Measurements from ENCODE around the gene OR5M11. TPM values are rescaled to one million over a fixed set of nuclear protein-coding genes. Genes with fewer than 3 reads are reported as not detected.

The OR5M11 gene
- total RNA-seq, 1 donor from 2014 or later = not detected

DNA sequence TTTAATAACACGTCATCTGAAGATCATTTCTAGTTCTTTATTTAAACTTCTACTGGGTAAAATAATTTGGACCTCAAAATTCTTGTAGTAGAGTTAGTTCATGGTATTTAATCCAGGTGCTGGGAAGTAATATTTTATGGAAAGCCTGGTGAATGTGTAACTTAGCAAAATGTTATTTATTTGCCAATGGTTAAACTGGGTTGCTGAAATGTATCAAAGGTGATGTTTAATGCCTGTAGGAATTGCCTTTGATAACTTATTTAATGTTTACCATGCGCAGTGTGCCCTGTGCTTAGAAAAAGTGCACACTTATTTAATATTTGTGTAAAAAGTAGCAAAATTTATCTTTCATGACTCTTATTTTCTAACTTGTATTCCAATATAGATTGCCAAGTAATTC is 11.2 kb downstream of the OR5M11 start:
- no peak overlapping the region for H3K4me2 ChIP-seq
- no peak overlapping the region for H3K4me3 ChIP-seq
- Mint-ChIP-seq H3K4me3 (no peak overlapping the region), H3K36me3 (no peaks in the 10 kb centered on the region), H3K9me3 (no peaks in the 10 kb centered on the region), H3K27ac (no peak overlapping the region), H3K4me1 (no peaks in the 10 kb centered on the region), H3K27me3 (ENCODE audit: insufficient read depth, low read depth) (no peaks in the 10 kb centered on the region)
- H3K79me2 ChIP-seq (ENCODE audit: low read depth) = no peaks in the 10 kb centered on the region
- no peak overlapping the region for H3K9ac ChIP-seq
- no peak overlapping the region for H3K27ac ChIP-seq
- TF ChIP-seq EZH2 (IDR thresholded peaks at IDR 0.05) (no peak), EZH2phosphoT487 (IDR thresholded peaks at IDR 0.05) (no peak)
- TF ChIP-seq, protein P1, sequence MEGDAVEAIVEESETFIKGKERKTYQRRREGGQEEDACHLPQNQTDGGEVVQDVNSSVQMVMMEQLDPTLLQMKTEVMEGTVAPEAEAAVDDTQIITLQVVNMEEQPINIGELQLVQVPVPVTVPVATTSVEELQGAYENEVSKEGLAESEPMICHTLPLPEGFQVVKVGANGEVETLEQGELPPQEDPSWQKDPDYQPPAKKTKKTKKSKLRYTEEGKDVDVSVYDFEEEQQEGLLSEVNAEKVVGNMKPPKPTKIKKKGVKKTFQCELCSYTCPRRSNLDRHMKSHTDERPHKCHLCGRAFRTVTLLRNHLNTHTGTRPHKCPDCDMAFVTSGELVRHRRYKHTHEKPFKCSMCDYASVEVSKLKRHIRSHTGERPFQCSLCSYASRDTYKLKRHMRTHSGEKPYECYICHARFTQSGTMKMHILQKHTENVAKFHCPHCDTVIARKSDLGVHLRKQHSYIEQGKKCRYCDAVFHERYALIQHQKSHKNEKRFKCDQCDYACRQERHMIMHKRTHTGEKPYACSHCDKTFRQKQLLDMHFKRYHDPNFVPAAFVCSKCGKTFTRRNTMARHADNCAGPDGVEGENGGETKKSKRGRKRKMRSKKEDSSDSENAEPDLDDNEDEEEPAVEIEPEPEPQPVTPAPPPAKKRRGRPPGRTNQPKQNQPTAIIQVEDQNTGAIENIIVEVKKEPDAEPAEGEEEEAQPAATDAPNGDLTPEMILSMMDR (IDR thresholded peaks at IDR 0.05) = no peak
- no peak for DNase-seq (ENCODE audit: low spot score)
- H3K9me3 ChIP-seq (ENCODE audit: low read depth) = no peaks in the 10 kb centered on the region
- no peaks in the 10 kb centered on the region for H4K20me1 ChIP-seq (ENCODE audit: low read depth)
- no peaks in the 10 kb centered on the region for H3K36me3 ChIP-seq
- no peaks in the 10 kb centered on the region for H3K27me3 ChIP-seq
- no peak overlapping the region for H2AFZ ChIP-seq (replicated peaks)
- no peaks in the 10 kb centered on the region for H3F3A ChIP-seq (ENCODE audit: low read depth)
- H3K4me1 ChIP-seq = no peaks in the 10 kb centered on the region

DNA sequence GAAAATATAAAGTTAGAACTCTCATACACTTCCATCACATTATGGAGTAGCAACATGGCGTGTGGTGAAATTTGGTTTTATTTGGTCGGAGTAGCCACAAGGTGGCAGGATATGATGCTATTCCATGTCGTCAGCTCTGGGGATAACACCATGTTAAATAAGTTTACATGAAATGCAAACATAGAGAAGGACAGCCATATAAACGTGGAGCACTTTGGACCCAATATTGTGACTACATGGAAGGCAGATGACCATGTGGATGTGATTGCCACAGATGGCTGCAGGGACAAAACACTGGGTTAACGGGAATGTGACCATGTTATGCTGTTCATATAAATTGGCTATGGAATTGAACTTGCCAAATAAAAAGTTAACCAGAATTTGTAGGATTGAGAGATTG is 21.0 kb downstream of the OR5M11 start:
- H3K27me3 ChIP-seq = no peaks in the 10 kb centered on the region
- H3K79me2 ChIP-seq (ENCODE audit: low read depth) = no peaks in the 10 kb centered on the region
- H2AFZ ChIP-seq (replicated peaks) = no peak overlapping the region
- no peaks in the 10 kb centered on the region for H3K4me1 ChIP-seq
- Mint-ChIP-seq H3K4me1 (no peaks in the 10 kb centered on the region), H3K36me3 (no peaks in the 10 kb centered on the region), H3K27me3 (ENCODE audit: insufficient read depth, low read depth) (no peaks in the 10 kb centered on the region), H3K9me3 (no peaks in the 10 kb centered on the region), H3K4me3 (no peak overlapping the region), H3K27ac (no peak overlapping the region)
- H3K9me3 ChIP-seq (ENCODE audit: low read depth) = no peaks in the 10 kb centered on the region
- no peaks in the 10 kb centered on the region for H3K36me3 ChIP-seq
- H3K27ac ChIP-seq = no peak overlapping the region
- H4K20me1 ChIP-seq (ENCODE audit: low read depth) = no peaks in the 10 kb centered on the region
- no peak overlapping the region for H3K9ac ChIP-seq
- no peak overlapping the region for H3K4me2 ChIP-seq
- TF ChIP-seq EZH2phosphoT487 (IDR thresholded peaks at IDR 0.05) (no peak), EZH2 (IDR thresholded peaks at IDR 0.05) (no peak)
- TF ChIP-seq, protein P1 (IDR thresholded peaks at IDR 0.05) = peak; percentile 61
- H3K4me3 ChIP-seq = no peak overlapping the region
- peak; percentile 24 for DNase-seq (ENCODE audit: low spot score)
- no peaks in the 10 kb centered on the region for H3F3A ChIP-seq (ENCODE audit: low read depth)

DNA sequence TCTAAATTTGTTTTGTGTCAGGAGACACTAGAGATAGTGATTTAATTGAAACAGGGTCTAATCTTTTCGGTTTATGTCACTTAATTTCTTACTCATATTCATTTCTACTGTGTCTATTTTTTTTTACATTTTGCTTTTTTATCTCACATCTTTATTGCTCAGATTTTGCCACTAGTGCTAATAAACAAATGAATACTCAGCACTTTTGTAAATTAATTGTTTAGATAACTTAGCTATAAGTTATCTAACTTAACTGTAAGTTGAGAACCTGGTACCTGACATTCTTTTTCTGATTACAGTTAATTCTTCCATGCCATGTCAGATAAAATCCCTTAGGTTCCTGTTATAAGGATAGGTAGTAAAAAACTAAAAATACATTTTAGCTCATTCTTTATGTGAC is 29.8 kb downstream of the OR5M11 start:
- Mint-ChIP-seq H3K9me3 (no peaks in the 10 kb centered on the region), H3K4me1 (no peaks in the 10 kb centered on the region), H3K27ac (no peak overlapping the region), H3K4me3 (no peak overlapping the region), H3K27me3 (ENCODE audit: insufficient read depth, low read depth) (peaks cover 2% of the 10 kb centered on the region), H3K36me3 (no peaks in the 10 kb centered on the region)
- H3F3A ChIP-seq (ENCODE audit: low read depth) = no peaks in the 10 kb centered on the region
- H3K4me2 ChIP-seq = no peak overlapping the region
- no peaks in the 10 kb centered on the region for H3K79me2 ChIP-seq (ENCODE audit: low read depth)
- no peaks in the 10 kb centered on the region for H3K27me3 ChIP-seq
- no peaks in the 10 kb centered on the region for H4K20me1 ChIP-seq (ENCODE audit: low read depth)
- H3K9me3 ChIP-seq (ENCODE audit: low read depth) = no peaks in the 10 kb centered on the region
- DNase-seq (ENCODE audit: low spot score) = no peak
- no peaks in the 10 kb centered on the region for H3K4me1 ChIP-seq
- no peaks in the 10 kb centered on the region for H3K36me3 ChIP-seq
- TF ChIP-seq, protein P1 (IDR thresholded peaks at IDR 0.05) = no peak
- no peak for TF ChIP-seq EZH2 (IDR thresholded peaks at IDR 0.05)
- no peak for TF ChIP-seq EZH2phosphoT487 (IDR thresholded peaks at IDR 0.05)
- H3K27ac ChIP-seq = no peak overlapping the region
- H3K9ac ChIP-seq = no peak overlapping the region
- no peak overlapping the region for H3K4me3 ChIP-seq
- no peak overlapping the region for H2AFZ ChIP-seq (replicated peaks)

All from neural progenitor cell (in vitro differentiated cells).